Measurements from ENCODE around the gene NDE1.
A peak's percentile ranks its signal among the peaks of the same experiment; 100 is the strongest.

The NDE1 gene

GRCh38 chr16:15618392-15618791 is 31.7 kb upstream of the NDE1 start:
- no peaks in the 10 kb centered on the region; the same call in 1 of the 2 replicates for H3K27me3 ChIP-seq (ENCODE audit: insufficient read depth, low read depth)
- no peak for TF ChIP-seq CTCF (conservative IDR thresholded peaks at IDR 0.05; ENCODE audit: low read depth, low read length)
- H3K79me2 ChIP-seq (ENCODE audit: insufficient read depth, low read depth) = no peaks in the 10 kb centered on the region
- H2AFZ ChIP-seq (ENCODE audit: low read depth) = no peak overlapping the region
- no peaks in the 10 kb centered on the region; the same call in 1 of the 2 replicates for H3K36me3 ChIP-seq (ENCODE audit: insufficient read depth)
- H4K20me1 ChIP-seq (ENCODE audit: insufficient read depth) = no peaks in the 10 kb centered on the region
- H3K4me1 ChIP-seq (ENCODE audit: low read depth, poor library complexity, severe bottlenecking) = no peaks in the 10 kb centered on the region
- no peak overlapping the region for H3K9ac ChIP-seq
- H3K27ac ChIP-seq = no peak overlapping the region
- H3K4me3 ChIP-seq (IDR thresholded peaks at IDR 0.05; ENCODE audit: insufficient read depth, low read depth, low read length) = no peak overlapping the region
- H3K4me2 ChIP-seq = no peak overlapping the region

- no peaks in the 10 kb centered on the region for H3K79me2 ChIP-seq (ENCODE audit: insufficient read depth, low read depth)
- H3K4me1 ChIP-seq (ENCODE audit: low read depth, poor library complexity, severe bottlenecking) = no peaks in the 10 kb centered on the region
- no peak overlapping the region for H2AFZ ChIP-seq (ENCODE audit: low read depth)
- no peak overlapping the region for H3K4me2 ChIP-seq
- no peaks in the 10 kb centered on the region; the same call in 1 of the 2 replicates for H3K36me3 ChIP-seq (ENCODE audit: insufficient read depth)
- no peak overlapping the region for H3K9ac ChIP-seq
- no peak overlapping the region for H3K27ac ChIP-seq
- no peak overlapping the region for H3K4me3 ChIP-seq (IDR thresholded peaks at IDR 0.05; ENCODE audit: insufficient read depth, low read depth, low read length)
- no peaks in the 10 kb centered on the region for H3K27me3 ChIP-seq (ENCODE audit: insufficient read depth, low read depth)
- H4K20me1 ChIP-seq (ENCODE audit: insufficient read depth) = no peaks in the 10 kb centered on the region
- TF ChIP-seq CTCF (conservative IDR thresholded peaks at IDR 0.05; ENCODE audit: low read depth, low read length) = no peak
These were observed 29.3 kb upstream of the NDE1 start for GRCh38 chr16:15620611-15621195.

GRCh38 chr16:15621456-15621855 is 28.6 kb upstream of the NDE1 start:
- no peaks in the 10 kb centered on the region for H3K79me2 ChIP-seq (ENCODE audit: insufficient read depth, low read depth)
- no peaks in the 10 kb centered on the region; the same call in 1 of the 2 replicates for H3K36me3 ChIP-seq (ENCODE audit: insufficient read depth)
- H2AFZ ChIP-seq (ENCODE audit: low read depth) = no peak overlapping the region
- no peak for TF ChIP-seq CTCF (conservative IDR thresholded peaks at IDR 0.05; ENCODE audit: low read depth, low read length)
- H3K27me3 ChIP-seq (ENCODE audit: insufficient read depth, low read depth) = no peaks in the 10 kb centered on the region
- no peak overlapping the region for H3K4me2 ChIP-seq
- H4K20me1 ChIP-seq (ENCODE audit: insufficient read depth) = no peaks in the 10 kb centered on the region
- no peak overlapping the region for H3K9ac ChIP-seq
- no peaks in the 10 kb centered on the region for H3K4me1 ChIP-seq (ENCODE audit: low read depth, poor library complexity, severe bottlenecking)
- H3K27ac ChIP-seq = 0 out of 2 replicates have a peak overlapping the region, but pooled peaks have one; percentile 1
- H3K4me3 ChIP-seq (IDR thresholded peaks at IDR 0.05; ENCODE audit: insufficient read depth, low read depth, low read length) = no peak overlapping the region

- no peaks in the 10 kb centered on the region; the same call in 1 of the 2 replicates for H3K36me3 ChIP-seq (ENCODE audit: insufficient read depth)
- no peak overlapping the region for H3K27ac ChIP-seq
- no peak overlapping the region for H3K4me2 ChIP-seq
- H3K4me3 ChIP-seq (IDR thresholded peaks at IDR 0.05; ENCODE audit: insufficient read depth, low read depth, low read length) = no peak overlapping the region
- H4K20me1 ChIP-seq (ENCODE audit: insufficient read depth) = no peaks in the 10 kb centered on the region
- no peaks in the 10 kb centered on the region for H3K4me1 ChIP-seq (ENCODE audit: low read depth, poor library complexity, severe bottlenecking)
- H3K9ac ChIP-seq = no peak overlapping the region
- no peaks in the 10 kb centered on the region for H3K79me2 ChIP-seq (ENCODE audit: insufficient read depth, low read depth)
- no peak for TF ChIP-seq CTCF (conservative IDR thresholded peaks at IDR 0.05; ENCODE audit: low read depth, low read length)
- H3K27me3 ChIP-seq (ENCODE audit: insufficient read depth, low read depth) = no peaks in the 10 kb centered on the region
- no peak overlapping the region for H2AFZ ChIP-seq (ENCODE audit: low read depth)
These were observed 28.2 kb upstream of the NDE1 start for GRCh38 chr16:15621889-15622288.
